Mammary epithelial cell (primary cell): ENCODE data around the gene SSH3.

ENCODE experiments used
- CTCF ChIP-seq, 2 donors: IDR thresholded peaks in 1 of 2; conservative IDR thresholded peaks in 1 of 2; 2 replicates each; pipeline ENCODE4 v1.5.1; 2011 to 2012; ENCODE audit warnings: inconsistent platforms in 2 of 2, low read length in 2 of 2, mild to moderate bottlenecking in 2 of 2, control low read depth in 1 of 2, low read depth in 1 of 2; ENCODE audit not compliant: insufficient read depth in 1 of 2; ENCODE audit errors: extremely low read depth in 1 of 2
- EZH2 ChIP-seq: IDR thresholded peaks from 2 replicates; pipeline ENCODE4 v1.6.1; 2012; ENCODE audit warnings: low read length, inconsistent platforms, borderline replicate concordance

DNA sequence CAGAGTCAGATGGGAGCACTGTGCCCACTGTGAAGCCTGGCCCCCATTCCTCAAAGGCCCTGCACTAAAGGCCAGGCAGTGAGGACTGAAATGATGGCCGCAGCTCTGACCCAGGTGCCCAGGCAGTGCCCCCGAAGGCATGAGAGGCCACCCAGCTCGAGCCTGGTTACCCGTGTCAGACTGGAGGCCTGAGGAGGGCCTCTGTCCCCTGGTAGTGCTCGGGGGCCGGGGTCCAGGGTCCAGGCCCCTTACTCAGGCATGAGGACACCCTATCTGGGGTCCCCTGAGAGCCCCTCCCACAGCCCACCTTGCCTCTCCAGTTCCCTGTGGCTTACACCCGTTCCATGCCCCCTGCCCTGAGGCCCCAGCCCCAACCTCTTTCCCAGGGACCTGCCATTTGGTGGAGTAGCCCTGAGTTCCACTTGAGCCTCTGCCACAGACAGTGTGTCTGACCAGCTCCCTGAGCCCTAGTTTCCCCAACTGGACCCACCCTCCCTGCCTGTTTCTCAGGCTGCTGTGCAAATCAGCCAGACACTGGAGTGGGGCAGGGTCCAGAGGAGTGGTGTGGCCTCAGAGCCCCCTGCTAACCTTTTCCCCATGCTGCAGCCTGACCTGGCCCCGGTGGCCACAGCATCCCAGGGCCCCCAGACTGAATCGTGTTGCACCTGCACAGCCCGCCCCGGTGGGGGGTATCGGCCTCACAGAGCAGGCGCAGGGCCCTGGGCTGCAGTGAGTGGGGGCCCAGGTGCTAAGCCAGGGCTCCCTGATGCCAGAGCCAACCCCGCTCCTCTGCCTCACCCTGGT, 25.0 kb upstream of the SSH3 start:
- no peak for TF ChIP-seq CTCF (conservative IDR thresholded peaks at IDR 0.05 in 1 of 2, IDR thresholded peaks at IDR 0.05 in 1 of 2; ENCODE audit: extremely low read depth in 1 of 2, insufficient read depth in 1 of 2, low read depth in 1 of 2, low read length in 2 of 2)
- TF ChIP-seq EZH2 = no peak
